ENCODE measurements around the gene EML5.

The EML5 gene

GRCh38 chr14:88815980-88816379, 23.2 kb upstream of the EML5 start:
- no peak for TF ChIP-seq CTCF (IDR thresholded peaks at IDR 0.05; ENCODE audit: borderline replicate concordance, control extremely low read depth, extremely low read depth, insufficient read depth, missing control alignments)
- DNase-seq (ENCODE audit: low spot score): no peak
- in situ Hi-C loops (cut with MboI; ENCODE audit: low sequenced_read_pairs, unreplicated experiment): no loop called here

GRCh38 chr14:88808359-88808758, 15.6 kb upstream of the EML5 start:
- in situ Hi-C loops (cut with MboI; ENCODE audit: low sequenced_read_pairs, unreplicated experiment): no loop called here
- no peak for DNase-seq (ENCODE audit: low spot score)
- no peak for TF ChIP-seq CTCF (IDR thresholded peaks at IDR 0.05; ENCODE audit: borderline replicate concordance, control extremely low read depth, extremely low read depth, insufficient read depth, missing control alignments)

GRCh38 chr14:88804477-88804876, 11.7 kb upstream of the EML5 start:
- TF ChIP-seq CTCF (IDR thresholded peaks at IDR 0.05; ENCODE audit: borderline replicate concordance, control extremely low read depth, extremely low read depth, insufficient read depth, missing control alignments): no peak
- in situ Hi-C loops (cut with MboI; ENCODE audit: low sequenced_read_pairs, unreplicated experiment): no loop called here
- DNase-seq (ENCODE audit: low spot score): no peak

GRCh38 chr14:88804035-88804434, 11.3 kb upstream of the EML5 start:
- in situ Hi-C loops (cut with MboI; ENCODE audit: low sequenced_read_pairs, unreplicated experiment): no loop called here
- no peak for TF ChIP-seq CTCF (IDR thresholded peaks at IDR 0.05; ENCODE audit: borderline replicate concordance, control extremely low read depth, extremely low read depth, insufficient read depth, missing control alignments)
- no peak for DNase-seq (ENCODE audit: low spot score)

- in situ Hi-C loops (cut with MboI; ENCODE audit: low sequenced_read_pairs, unreplicated experiment): no loop called here
- DNase-seq (ENCODE audit: low spot score): no peak
- TF ChIP-seq CTCF (IDR thresholded peaks at IDR 0.05; ENCODE audit: borderline replicate concordance, control extremely low read depth, extremely low read depth, insufficient read depth, missing control alignments): no peak
Measured at GRCh38 chr14:88802596-88802995, 9.8 kb upstream of the EML5 start.

GRCh38 chr14:88799522-88799921, 6.8 kb upstream of the EML5 start:
- no peak for TF ChIP-seq CTCF (IDR thresholded peaks at IDR 0.05; ENCODE audit: borderline replicate concordance, control extremely low read depth, extremely low read depth, insufficient read depth, missing control alignments)
- no peak for DNase-seq (ENCODE audit: low spot score)
- in situ Hi-C loops (cut with MboI; ENCODE audit: low sequenced_read_pairs, unreplicated experiment): no loop called here

- in situ Hi-C loops (cut with MboI; ENCODE audit: low sequenced_read_pairs, unreplicated experiment): no loop called here
- TF ChIP-seq CTCF (IDR thresholded peaks at IDR 0.05; ENCODE audit: borderline replicate concordance, control extremely low read depth, extremely low read depth, insufficient read depth, missing control alignments): no peak
- no peak for DNase-seq (ENCODE audit: low spot score)
Measured at GRCh38 chr14:88798156-88798555, 5.4 kb upstream of the EML5 start.
